Gastrocnemius medialis (tissue), 4 donors: Measurements from ENCODE around the gene IQCH.

Experiments used
- CTCF ChIP-seq, 5 experiments: fragments of 450-650 bp in 3 of 5; fragments of 200-600 bp in 2 of 5; sonication (generic) in 2 of 5; IDR thresholded peaks in 4 of 5; conservative IDR thresholded peaks in 1 of 5; 1 replicate in 4 of 5; 2 replicates in 1 of 5; pipeline ENCODE4 v1.5.1; 2016 to 2019; ENCODE audit warnings: antibody characterized with exemption in 5 of 5, mild to moderate bottlenecking in 3 of 5, moderate library complexity in 3 of 5
- POLR2A ChIP-seq, 2 donors: fragments of 450-650 bp; IDR thresholded peaks; one replicate each; pipeline ENCODE4 v1.6.1; 2017; ENCODE audit warnings: antibody characterized with exemption in 2 of 2, mild to moderate bottlenecking in 2 of 2, moderate library complexity in 2 of 2

- no peak for TF ChIP-seq CTCF (IDR thresholded peaks at IDR 0.05 in 4 of 5, conservative IDR thresholded peaks at IDR 0.05 in 1 of 5)
- no peak for TF ChIP-seq POLR2A (IDR thresholded peaks at IDR 0.05)
Measured at GRCh38 chr15:67551207-67551743, 296.7 kb downstream of the IQCH start.
